K562 (cell line): ENCODE results near the gene UBE2H. TPM values are rescaled to one million over a fixed set of nuclear protein-coding genes. Genes with fewer than 3 reads are reported as not detected.

Source experiments
- ATAC-seq: fragments of 200-7000 bp; cut with Tn5 transposase; 3 replicates; pipeline ENCODE4 v1.9.1; 2020; ENCODE audit warnings: moderate library complexity
- BruUV-seq: library from RNA; stranded (reverse); fragments of 400-500 nt; replicated peaks from 2 replicates; lab custom pipeline; 2021; lab: Mats Ljungman, UMichigan
- CTCF ChIA-PET: fragments of 300-600 bp; formaldehyde crosslinking; extraction: SDS; loops from one replicate; lab custom pipeline; 2021; ENCODE audit warnings: low intra/inter-chr PET ratio; lab: Yijun Ruan, JAX
- POLR2A ChIA-PET: fragments of 300-600, 350-650 bp; sonication (Branson Sonifier 250); formaldehyde crosslinking; extraction: SDS; loops from one replicate; lab custom pipeline; 2021; ENCODE audit warnings: antibody characterized with exemption, inconsistent platforms; lab: Yijun Ruan, JAX
- DNase-seq, 4 experiments: peaks; one replicate each; pipeline versions ENCODE4 v3.0.0 to v3.0.0-alpha.2; 2011 to 2018; ENCODE audit warnings: low spot score in 3 of 4, mixed read lengths in 3 of 4; ENCODE audit errors: extremely low read depth in 1 of 4
- FAIRE-seq: peaks from 2 replicates; lab custom pipeline; 2011; peaks lifted over from hg19 to GRCh38; lab: Jason Lieb, UNC
- H2AFZ ChIP-seq: 2 replicates; pipeline ENCODE4 v1.6.0; 2011; ENCODE audit warnings: low read depth, low read length, control low read depth, inconsistent platforms
- H3K27ac ChIP-seq: fragments of 200-600 bp; 3 replicates; pipeline ENCODE4 v1.8.0; 2011; ENCODE audit warnings: low read depth, mild to moderate bottlenecking, control low read depth, inconsistent platforms, low read length, moderate library complexity, mixed read lengths; ENCODE audit errors: extremely low read depth
- H3K27me3 ChIP-seq, 2 experiments: fragments of 300-600 bp in 1 of 2; 2 replicates in 1 of 2; 3 replicates in 1 of 2; pipeline versions ENCODE4 v1.6.0 to v1.8.0; 2011; ENCODE audit warnings: inconsistent platforms in 2 of 2, low read length in 2 of 2, mild to moderate bottlenecking in 1 of 2, mixed read lengths in 1 of 2, moderate library complexity in 1 of 2; ENCODE audit not compliant: control insufficient read depth in 2 of 2, insufficient read depth in 2 of 2
- H3K36me3 ChIP-seq: fragments of 300-600 bp; 3 replicates; pipeline ENCODE4 v1.8.0; 2011; ENCODE audit warnings: mild to moderate bottlenecking, low read length, inconsistent platforms; ENCODE audit not compliant: control insufficient read depth, insufficient read depth
- H3K4me1 ChIP-seq, 2 experiments: fragments of 200-600 bp in 1 of 2; replicated peaks in 1 of 2; 2 replicates in 1 of 2; 3 replicates in 1 of 2; pipeline versions ENCODE4 v1.5.1 to v1.8.0; 2011; ENCODE audit warnings: inconsistent platforms in 2 of 2, low read length in 2 of 2, mild to moderate bottlenecking in 1 of 2, mixed read lengths in 1 of 2, moderate library complexity in 1 of 2; ENCODE audit not compliant: control insufficient read depth in 2 of 2, insufficient read depth in 2 of 2
- H3K4me2 ChIP-seq: 2 replicates; pipeline ENCODE4 v1.6.1; 2011; ENCODE audit warnings: low read length, control low read depth, inconsistent platforms, mixed read lengths; ENCODE audit not compliant: insufficient read depth
- H3K4me3 ChIP-seq: fragments of 200-600 bp; sonication (generic), shearing (Covaris generic); 2 replicates; pipeline ENCODE4 v1.5.1; 2016; ENCODE audit warnings: control low read depth, inconsistent platforms
- H3K79me2 ChIP-seq: fragments of 200-600 bp; 3 replicates; pipeline ENCODE4 v1.8.0; 2011; ENCODE audit warnings: low read length, inconsistent platforms; ENCODE audit not compliant: control insufficient read depth, insufficient read depth
- H3K9ac ChIP-seq, 2 experiments: 2 replicates each; pipeline versions ENCODE4 v1.6.0 to v1.6.1; 2011; ENCODE audit warnings: low read depth in 2 of 2, low read length in 2 of 2, control low read depth in 1 of 2, inconsistent platforms in 1 of 2, mild to moderate bottlenecking in 1 of 2, mixed read lengths in 1 of 2; ENCODE audit not compliant: insufficient read depth in 1 of 2
- H3K9me1 ChIP-seq: one replicate; pipeline ENCODE4 v1.6.0; 2011; ENCODE audit warnings: inconsistent platforms, mild to moderate bottlenecking, low read length, moderate library complexity; ENCODE audit not compliant: control insufficient read depth, insufficient read depth
- H3K9me3 ChIP-seq: replicated peaks from 2 replicates; pipeline ENCODE4 v1.5.1; 2011; ENCODE audit warnings: low read depth, low read length, inconsistent platforms; ENCODE audit not compliant: control insufficient read depth, insufficient read depth
- H4K20me1 ChIP-seq: replicated peaks from 2 replicates; pipeline ENCODE4 v1.6.1; 2011; ENCODE audit warnings: low read length, inconsistent platforms, mixed read lengths; ENCODE audit not compliant: control insufficient read depth, insufficient read depth
- HSF4 ChIP-seq: fragments of 250-450 bp; sonication (Bioruptor Pico); IDR thresholded peaks from 2 replicates; pipeline ENCODE4 v2.1.2; 2022; ENCODE audit warnings: mild to moderate bottlenecking, moderate library complexity, borderline replicate concordance
- WGBS: fragments of 100-300 bp; shearing (Covaris generic); methylation state at CpG from one replicate; pipeline ENCODE4 v1.1.6; 2016; ENCODE audit warnings: low coverage, mixed read lengths; ENCODE audit not compliant: insufficient coverage; ENCODE audit errors: missing lambda C conversion rate; 5-methylcytosine and 5-hydroxymethylcytosine counted together
- in situ Hi-C: fragments of 300-500 bp; cut with MboI; formaldehyde crosslinking; loops from 4 replicates; pipeline ENCODE4 v1.15.0; 2018; ENCODE audit warnings: inconsistent platforms, mixed read lengths
- intact Hi-C: fragments of 100-400 bp; cut with micrococcal nuclease; formaldehyde crosslinking; loops from 2 replicates; pipeline ENCODE4 v1.14.2; 2022
- polyA plus RNA-seq, 8 experiments: library from polyadenylated mRNA; depleted of rRNA in 4 of 8; stranded (reverse) in 5 of 8; unstranded in 3 of 8; fragments of >200 nt; fragmentation: Nextera tagmentation in 2 of 8; fragmentation: Illumina TruSeq in 1 of 8; extraction: Ambion mirVana in 2 of 8; extraction: Trizol in 1 of 8; gene quantifications; 2 replicates each; pipeline versions ENCODE4 v1.2.1 to v1.2.3, GENCODE V29; 2011 to 2014; ENCODE audit warnings: inconsistent platforms in 1 of 8, missing spikeins in 1 of 8
- total RNA-seq, 7 experiments: library from RNA; depleted of rRNA in 6 of 7; stranded (reverse); fragments of >200 nt in 6 of 7; fragmentation: Illumina TruSeq in 2 of 7; extraction: Trizol in 2 of 7; gene quantifications; 2 replicates each; pipeline versions ENCODE4 v1.2.1 to v1.2.3, GENCODE V29; 2011 to 2021; ENCODE audit warnings: low replicate concordance in 1 of 7
- TF ChIP-seq, protein P1 (sequence below): fragments of 450-650 bp; IDR thresholded peaks from 2 replicates; pipeline ENCODE4 v1.6.1; 2018; ENCODE audit not compliant: partially characterized antibody

UBE2H gene
- total and polyA plus RNA-seq, 9 of the 15 experiments (the other 6 are each of a cell fraction or from before 2014, with no cell fraction given): 6.3 to 33.0 (median 13.3) TPM

DNA sequence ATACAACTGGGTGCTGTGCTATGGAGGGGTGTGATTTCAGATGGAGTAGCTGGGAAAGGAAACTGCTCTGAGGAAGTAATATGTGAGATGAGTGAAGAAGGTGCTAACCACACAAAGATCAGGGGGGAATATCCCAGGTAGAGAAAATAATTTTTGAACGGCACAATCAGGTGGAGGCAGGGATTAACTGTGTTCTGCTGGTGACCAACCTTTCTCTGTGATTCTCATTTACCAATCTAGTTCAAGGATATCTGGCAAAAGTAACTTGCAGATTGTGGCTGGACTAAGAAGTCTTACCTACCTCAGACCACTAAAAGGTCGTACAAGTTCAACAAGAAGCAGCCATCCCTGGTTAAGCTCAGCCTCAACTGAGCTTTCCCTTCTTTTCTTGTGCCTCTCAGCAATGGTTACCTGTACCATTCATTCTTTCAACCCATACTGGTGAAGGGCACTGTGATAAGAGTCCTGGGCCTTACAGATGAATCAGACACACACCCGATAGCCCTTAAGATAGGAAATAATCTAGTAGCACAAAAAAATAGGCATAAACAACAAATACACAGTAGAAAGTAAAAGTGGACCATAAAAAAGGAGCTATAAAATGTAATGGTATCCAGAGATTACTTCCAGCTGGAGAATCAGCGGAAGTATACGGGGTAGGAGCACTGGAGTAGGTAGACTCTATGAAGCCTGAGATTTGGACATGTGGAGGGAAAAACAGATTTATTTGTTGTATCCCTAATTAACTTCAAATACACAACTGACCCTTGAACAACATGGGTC, 96.6 kb downstream of the UBE2H start:
- H3K9me3 ChIP-seq: no peaks in the 10 kb centered on the region
- intact Hi-C loops: loop anchor here (2.0 kb wide), 1 partner anchor 21 kb away; no protein-coding TSS in a partner anchor
- ChIA-PET CTCF (no interaction called here), POLR2A (interaction anchor here (0.8 to 1.8 kb wide), 6 partner anchors 9 to 19 kb away, joined by 3 to 9 read pairs (median 5); no protein-coding TSS in a partner anchor)
- H3K27me3 ChIP-seq: no peaks in the 10 kb centered on the region
- H3K9ac ChIP-seq: no peak overlapping the region
- no peaks in the 10 kb centered on the region; the same call in 1 of the 2 replicates for H4K20me1 ChIP-seq
- no peak for TF ChIP-seq HSF4 (CRISPR knock-in tag)
- TF ChIP-seq, protein P1, sequence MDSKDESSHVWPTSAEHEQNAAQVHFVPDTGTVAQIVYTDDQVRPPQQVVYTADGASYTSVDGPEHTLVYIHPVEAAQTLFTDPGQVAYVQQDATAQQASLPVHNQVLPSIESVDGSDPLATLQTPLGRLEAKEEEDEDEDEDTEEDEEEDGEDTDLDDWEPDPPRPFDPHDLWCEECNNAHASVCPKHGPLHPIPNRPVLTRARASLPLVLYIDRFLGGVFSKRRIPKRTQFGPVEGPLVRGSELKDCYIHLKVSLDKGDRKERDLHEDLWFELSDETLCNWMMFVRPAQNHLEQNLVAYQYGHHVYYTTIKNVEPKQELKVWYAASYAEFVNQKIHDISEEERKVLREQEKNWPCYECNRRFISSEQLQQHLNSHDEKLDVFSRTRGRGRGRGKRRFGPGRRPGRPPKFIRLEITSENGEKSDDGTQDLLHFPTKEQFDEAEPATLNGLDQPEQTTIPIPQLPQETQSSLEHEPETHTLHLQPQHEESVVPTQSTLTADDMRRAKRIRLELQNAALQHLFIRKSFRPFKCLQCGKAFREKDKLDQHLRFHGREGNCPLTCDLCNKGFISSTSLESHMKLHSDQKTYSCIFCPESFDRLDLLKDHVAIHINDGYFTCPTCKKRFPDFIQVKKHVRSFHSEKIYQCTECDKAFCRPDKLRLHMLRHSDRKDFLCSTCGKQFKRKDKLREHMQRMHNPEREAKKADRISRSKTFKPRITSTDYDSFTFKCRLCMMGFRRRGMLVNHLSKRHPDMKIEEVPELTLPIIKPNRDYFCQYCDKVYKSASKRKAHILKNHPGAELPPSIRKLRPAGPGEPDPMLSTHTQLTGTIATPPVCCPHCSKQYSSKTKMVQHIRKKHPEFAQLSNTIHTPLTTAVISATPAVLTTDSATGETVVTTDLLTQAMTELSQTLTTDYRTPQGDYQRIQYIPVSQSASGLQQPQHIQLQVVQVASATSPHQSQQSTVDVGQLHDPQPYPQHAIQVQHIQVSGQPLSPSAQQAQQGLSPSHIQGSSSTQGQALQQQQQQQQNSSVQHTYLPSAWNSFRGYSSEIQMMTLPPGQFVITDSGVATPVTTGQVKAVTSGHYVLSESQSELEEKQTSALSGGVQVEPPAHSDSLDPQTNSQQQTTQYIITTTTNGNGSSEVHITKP: peak; percentile 64
- H3K27ac ChIP-seq: no peak overlapping the region
- 61% methylated on average over 5 of the region's 5 CpGs for WGBS
- FAIRE-seq (no peak), ATAC-seq (no peak), DNase-seq (no peak)
- peaks cover 13 to 24% of the 10 kb centered on the region in 2 experiments for H3K4me1 ChIP-seq
- in situ Hi-C loops: no loop called here
- no TSS peak for BruUV-seq
- no peak overlapping the region for H2AFZ ChIP-seq
- H3K4me2 ChIP-seq: no peak overlapping the region
- H3K36me3 ChIP-seq: no peaks in the 10 kb centered on the region
- no peaks in the 10 kb centered on the region for H3K9me1 ChIP-seq
- no peaks in the 10 kb centered on the region for H3K79me2 ChIP-seq
- no peak overlapping the region for H3K4me3 ChIP-seq
